Gastrocnemius medialis (tissue), 4 donors: ENCODE data around the gene GNAT1. TPM values are rescaled to one million over a fixed set of nuclear protein-coding genes. Genes with fewer than 3 reads are reported as not detected.

Experiments
- ATAC-seq, 2 donors: fragments of 150-250 bp; one replicate each; pipeline ENCODE4 v1.9.1; 2016
- DNase-seq, 2 donors: peaks; one replicate each; pipeline ENCODE4 v3.0.0-alpha.2; 2019
- H3K27ac ChIP-seq, 4 donors: fragments of 200-600 bp; sonication (generic); 1 replicate in 1 of 4; 2 replicates in 3 of 4; pipeline ENCODE4 v1.5.1; 2016 to 2018; ENCODE audit warnings: mild to moderate bottlenecking in 2 of 4, moderate library complexity in 1 of 4
- H3K27me3 ChIP-seq, 3 donors: fragments of 200-600 bp; sonication (generic) in 2 of 3; 1 replicate in 1 of 3; 2 replicates in 2 of 3; pipeline versions ENCODE4 v1.5.1 to v1.6.0; 2016 to 2019; ENCODE audit warnings: mild to moderate bottlenecking in 1 of 3, moderate library complexity in 1 of 3
- H3K36me3 ChIP-seq, 2 donors: fragments of 200-600 bp; sonication (generic) in 1 of 2; one replicate each; pipeline ENCODE4 v1.5.1; 2017 to 2018
- H3K4me1 ChIP-seq, 2 donors: fragments of 200-600 bp; sonication (generic) in 1 of 2; one replicate each; pipeline ENCODE4 v1.5.1; 2016 to 2017; ENCODE audit warnings: mild to moderate bottlenecking in 2 of 2
- H3K4me3 ChIP-seq, 4 donors: fragments of 200-600 bp; sonication (generic) in 3 of 4; 1 replicate in 1 of 4; 2 replicates in 3 of 4; pipeline ENCODE4 v1.5.1; 2016 to 2019; ENCODE audit warnings: mild to moderate bottlenecking in 2 of 4
- H3K9me3 ChIP-seq, 3 donors: fragments of 200-600 bp; sonication (generic) in 2 of 3; 1 replicate in 1 of 3; 2 replicates in 2 of 3; pipeline ENCODE4 v1.5.1; 2016 to 2019
- POLR2A ChIP-seq, 2 donors: fragments of 450-650 bp; IDR thresholded peaks; one replicate each; pipeline ENCODE4 v1.6.1; 2017; ENCODE audit warnings: antibody characterized with exemption in 2 of 2, mild to moderate bottlenecking in 2 of 2, moderate library complexity in 2 of 2
- in situ Hi-C, 4 donors: fragments of 200-750 bp; cut with MboI; loops; one replicate each; pipeline versions ENCODE4 v1.15.0 to v1.8.0; 2017; ENCODE audit warnings: low sequenced_read_pairs in 4 of 4
- intact Hi-C: fragments of 100-400 bp; cut with DNase I; formaldehyde crosslinking; loops from one replicate; pipeline ENCODE4 v1.15.1; 2023; ENCODE audit warnings: low total_unique reads
- total RNA-seq, 4 donors: library from RNA; depleted of rRNA; stranded (reverse); fragments of >200 nt; gene quantifications; one replicate each; pipeline versions ENCODE4 v1.1.0 to v1.2.3, GENCODE V29; 2016
- TF ChIP-seq, protein P1 (sequence below), 5 experiments: fragments of 450-650 bp in 3 of 5; fragments of 200-600 bp in 2 of 5; sonication (generic) in 2 of 5; IDR thresholded peaks in 4 of 5; conservative IDR thresholded peaks in 1 of 5; 1 replicate in 4 of 5; 2 replicates in 1 of 5; pipeline ENCODE4 v1.5.1; 2016 to 2019; ENCODE audit warnings: antibody characterized with exemption in 5 of 5, mild to moderate bottlenecking in 3 of 5, moderate library complexity in 3 of 5

The GNAT1 gene
- total RNA-seq, 4 donors from 2014 or later: not detected

DNA sequence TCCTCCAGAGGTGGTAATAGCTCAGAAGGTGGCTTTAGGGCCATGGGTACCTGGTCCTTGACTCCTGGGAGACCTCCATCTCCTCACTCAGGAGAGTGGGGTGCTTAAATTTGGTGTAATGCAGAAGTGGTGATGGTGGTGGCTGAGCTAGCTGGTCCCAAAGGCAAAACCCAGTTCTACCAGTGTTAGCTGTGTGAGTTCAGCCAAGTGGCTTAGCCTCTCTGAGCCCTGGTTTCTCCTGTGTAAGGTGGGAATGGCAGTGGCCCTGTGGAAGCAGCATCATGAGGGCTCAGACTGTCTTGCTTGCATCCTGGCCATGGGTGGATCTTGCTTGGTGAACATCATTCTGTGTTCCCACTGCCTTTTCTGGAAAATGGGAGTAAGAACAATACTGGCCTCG lies 26.9 kb upstream of the GNAT1 start:
- DNase-seq (no peak), ATAC-seq (no peak)
- intact Hi-C loops: no loop called here
- no peaks in the 10 kb centered on the region for H3K36me3 ChIP-seq
- H3K27me3 ChIP-seq: no peaks in the 10 kb centered on the region
- in situ Hi-C loops: no loop called here
- TF ChIP-seq, protein P1, sequence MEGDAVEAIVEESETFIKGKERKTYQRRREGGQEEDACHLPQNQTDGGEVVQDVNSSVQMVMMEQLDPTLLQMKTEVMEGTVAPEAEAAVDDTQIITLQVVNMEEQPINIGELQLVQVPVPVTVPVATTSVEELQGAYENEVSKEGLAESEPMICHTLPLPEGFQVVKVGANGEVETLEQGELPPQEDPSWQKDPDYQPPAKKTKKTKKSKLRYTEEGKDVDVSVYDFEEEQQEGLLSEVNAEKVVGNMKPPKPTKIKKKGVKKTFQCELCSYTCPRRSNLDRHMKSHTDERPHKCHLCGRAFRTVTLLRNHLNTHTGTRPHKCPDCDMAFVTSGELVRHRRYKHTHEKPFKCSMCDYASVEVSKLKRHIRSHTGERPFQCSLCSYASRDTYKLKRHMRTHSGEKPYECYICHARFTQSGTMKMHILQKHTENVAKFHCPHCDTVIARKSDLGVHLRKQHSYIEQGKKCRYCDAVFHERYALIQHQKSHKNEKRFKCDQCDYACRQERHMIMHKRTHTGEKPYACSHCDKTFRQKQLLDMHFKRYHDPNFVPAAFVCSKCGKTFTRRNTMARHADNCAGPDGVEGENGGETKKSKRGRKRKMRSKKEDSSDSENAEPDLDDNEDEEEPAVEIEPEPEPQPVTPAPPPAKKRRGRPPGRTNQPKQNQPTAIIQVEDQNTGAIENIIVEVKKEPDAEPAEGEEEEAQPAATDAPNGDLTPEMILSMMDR (IDR thresholded peaks at IDR 0.05 in 4 of 5, conservative IDR thresholded peaks at IDR 0.05 in 1 of 5): no peak
- no peak for TF ChIP-seq POLR2A (IDR thresholded peaks at IDR 0.05)
- no peak overlapping the region for H3K4me3 ChIP-seq
- H3K27ac ChIP-seq: peak overlapping the region; percentile 75 to 82 (median 78)
- peaks cover 57 to 82% of the 10 kb centered on the region in 2 donors for H3K4me1 ChIP-seq
- H3K9me3 ChIP-seq: no peaks in the 10 kb centered on the region

DNA sequence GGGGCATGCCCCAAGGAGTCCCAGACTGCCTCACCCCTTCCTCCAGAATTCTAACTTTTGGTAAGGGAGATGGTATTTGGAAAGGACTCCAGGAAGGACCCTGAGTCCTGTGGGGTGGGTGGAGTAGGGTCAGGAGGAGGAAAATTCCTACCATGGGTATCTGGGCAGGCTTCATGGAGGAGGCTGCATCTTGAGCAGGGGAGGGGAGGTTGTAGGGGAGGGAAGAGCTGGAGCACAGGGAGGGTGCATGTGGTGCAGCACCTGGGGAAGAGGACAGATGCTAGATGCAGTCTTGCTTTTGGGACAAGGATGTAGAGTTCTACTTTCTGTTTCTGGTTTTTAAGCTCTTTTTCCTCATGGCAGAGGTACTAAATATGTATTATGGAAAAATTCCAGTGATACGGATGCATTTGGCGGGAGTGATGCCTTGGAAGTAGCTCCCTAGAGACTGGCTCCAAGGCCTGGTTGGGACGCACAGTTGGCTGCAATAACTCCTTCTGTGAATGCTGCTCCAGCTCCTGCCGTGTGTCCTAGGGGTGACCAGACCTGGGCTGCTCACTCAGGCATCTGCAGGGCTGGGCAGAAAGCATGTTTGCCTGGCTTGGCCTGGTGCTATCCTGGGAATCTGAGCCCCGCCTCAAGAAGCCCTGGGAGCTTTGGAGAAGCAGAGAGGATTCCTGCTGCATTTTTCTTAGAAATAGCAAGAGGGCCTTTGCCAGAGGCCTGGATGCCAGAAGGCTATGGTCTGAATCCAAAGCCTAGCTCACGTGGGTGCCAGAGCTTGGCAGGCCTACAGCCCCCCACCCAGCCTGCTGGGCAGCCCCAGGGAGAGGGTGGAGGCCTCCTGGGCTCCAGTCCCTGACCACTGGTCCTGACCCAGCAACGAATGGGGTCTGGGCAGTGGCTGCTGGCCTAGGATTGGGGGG lies 26.2 kb upstream of the GNAT1 start:
- peak overlapping the region in 1 of 4 donors; percentile 17 for H3K4me3 ChIP-seq
- no peak for DNase-seq
- in situ Hi-C loops: no loop called here
- H3K4me1 ChIP-seq: peaks cover 64 to 86% of the 10 kb centered on the region in 2 donors
- peak overlapping the region; percentile 75 to 82 (median 78) for H3K27ac ChIP-seq
- no peaks in the 10 kb centered on the region for H3K36me3 ChIP-seq
- no peak for TF ChIP-seq POLR2A (IDR thresholded peaks at IDR 0.05)
- TF ChIP-seq, protein P1 (IDR thresholded peaks at IDR 0.05 in 4 of 5, conservative IDR thresholded peaks at IDR 0.05 in 1 of 5): no peak
- intact Hi-C loops: no loop called here
- no peaks in the 10 kb centered on the region for H3K27me3 ChIP-seq
- H3K9me3 ChIP-seq: no peaks in the 10 kb centered on the region
- peak in 1 of 2 donors; percentile 12 for ATAC-seq

DNA sequence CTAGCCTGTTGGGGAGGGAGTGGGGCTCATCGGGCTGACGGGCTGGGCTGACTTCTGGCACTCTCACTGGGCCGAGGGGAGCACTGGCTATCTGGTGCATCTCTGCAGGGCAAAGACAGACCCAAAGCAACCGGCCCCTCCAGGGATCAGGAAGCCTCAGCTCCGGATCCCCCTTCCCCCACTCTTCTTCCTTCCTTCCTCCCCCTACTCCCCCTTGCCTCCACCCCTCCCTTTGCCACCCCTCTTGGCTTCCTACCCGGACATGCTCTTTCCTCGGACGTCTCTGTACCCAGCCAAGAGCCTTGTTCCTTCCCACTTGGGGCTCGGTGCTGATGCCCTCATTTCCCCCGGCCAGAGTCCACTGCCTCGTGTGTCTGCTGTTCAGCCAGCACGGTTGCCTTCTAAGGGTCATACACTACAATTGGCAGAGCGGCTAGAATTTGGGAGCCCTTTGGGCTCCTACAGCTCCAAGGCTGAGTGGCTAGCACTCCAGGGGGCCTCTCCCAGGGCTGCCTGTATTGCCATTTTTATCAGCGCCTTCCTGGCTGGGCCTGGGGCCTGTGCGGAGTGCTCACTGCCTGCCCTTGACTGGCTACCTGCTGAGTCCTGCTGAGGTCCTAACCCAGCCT lies 25.4 kb upstream of the GNAT1 start:
- Histone ChIP-seq H3K27ac (peak overlapping the region; percentile 75 to 82 (median 78)), H3K4me1 (peaks cover 72 to 90% of the 10 kb centered on the region in 2 donors), H3K9me3 (no peaks in the 10 kb centered on the region), H3K36me3 (no peaks in the 10 kb centered on the region), H3K27me3 (no peaks in the 10 kb centered on the region), H3K4me3 (no peak overlapping the region)
- no peak for ATAC-seq
- intact Hi-C loops (no loop called here), in situ Hi-C loops (no loop called here)
- no peak for DNase-seq
- TF ChIP-seq, protein P1 (IDR thresholded peaks at IDR 0.05 in 4 of 5, conservative IDR thresholded peaks at IDR 0.05 in 1 of 5): no peak
- no peak for TF ChIP-seq POLR2A (IDR thresholded peaks at IDR 0.05)

DNA sequence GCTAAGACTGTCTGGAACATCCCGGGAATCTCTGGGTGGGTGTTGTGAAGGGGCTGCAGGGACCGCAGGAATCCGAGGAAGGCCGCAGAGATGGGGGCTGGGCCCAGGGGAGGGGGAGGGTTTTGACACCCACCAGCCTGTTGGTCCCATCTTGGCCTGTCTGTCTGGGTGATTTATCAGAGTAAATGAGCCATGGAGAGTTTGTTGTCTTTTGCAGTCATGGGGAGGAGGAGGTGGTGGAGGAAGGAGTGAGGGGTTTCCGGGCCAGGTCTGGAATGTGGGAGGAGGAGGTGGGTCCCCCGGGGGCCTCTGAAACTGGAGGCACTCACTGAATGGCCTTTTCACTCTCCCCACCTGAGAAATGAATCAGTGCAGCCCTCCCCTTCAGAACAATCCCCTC lies 24.8 kb upstream of the GNAT1 start:
- Histone ChIP-seq H3K4me3 (no peak overlapping the region), H3K4me1 (peaks cover 78 to 90% of the 10 kb centered on the region in 2 donors), H3K27ac (peak overlapping the region; percentile 75 to 82 (median 78)), H3K36me3 (no peaks in the 10 kb centered on the region), H3K9me3 (no peaks in the 10 kb centered on the region), H3K27me3 (no peaks in the 10 kb centered on the region)
- DNase-seq (no peak), ATAC-seq (no peak)
- in situ Hi-C loops (no loop called here), intact Hi-C loops (no loop called here)
- TF ChIP-seq, protein P1 (IDR thresholded peaks at IDR 0.05 in 4 of 5, conservative IDR thresholded peaks at IDR 0.05 in 1 of 5): no peak
- TF ChIP-seq POLR2A (IDR thresholded peaks at IDR 0.05): no peak
